ENCODE data around the gene FRAT2. TPM values are rescaled to one million over a fixed set of nuclear protein-coding genes. Genes with fewer than 3 reads are reported as not detected.

FRAT2 gene
- total and polyA plus RNA-seq, 2 of the 4 experiments (the other 2 are of a cell fraction), result 2.0 to 2.5 TPM

DNA sequence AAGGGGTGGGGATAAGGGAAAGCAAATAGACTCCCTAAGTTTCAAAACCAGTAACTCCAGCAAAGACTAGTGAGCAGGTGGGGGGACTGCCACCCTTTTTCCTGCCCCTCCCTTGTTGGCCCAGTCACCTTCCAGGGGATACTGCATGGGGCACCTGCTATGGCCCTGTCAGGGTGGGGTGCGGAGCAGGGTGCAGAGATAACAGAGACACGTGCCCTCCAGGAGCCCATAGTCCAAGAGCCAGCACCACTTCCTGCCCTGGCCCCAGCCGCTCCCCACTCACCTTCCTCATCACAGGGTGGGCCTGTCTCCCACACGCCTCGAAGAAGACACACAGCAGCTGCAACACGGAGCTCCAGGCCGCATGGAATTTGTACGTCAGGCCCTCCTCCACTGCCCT lies 46.0 kb upstream of the FRAT2 start:
- Histone ChIP-seq H3K9ac (ENCODE audit: low read depth, low read length) (no peak overlapping the region), H4K8ac (ENCODE audit: low read depth in 2 of 2, low read length in 2 of 2) (no peak overlapping the region), H3K9me1 (ENCODE audit: insufficient read depth, low read length) (no peaks in the 10 kb centered on the region), H3K4me1 (ENCODE audit: control insufficient read depth, insufficient read depth, low read length) (no peaks in the 10 kb centered on the region), H2AK9ac (replicated peaks; ENCODE audit: low read depth, low read length, poor library complexity) (no peak overlapping the region), H2BK120ac (ENCODE audit: low read depth, low read length) (no peak overlapping the region), H3K27me3 (ENCODE audit: control insufficient read depth, insufficient read depth, low read length) (no peaks in the 10 kb centered on the region), H3K9me3 (ENCODE audit: control insufficient read depth, insufficient read depth, low read length) (no peaks in the 10 kb centered on the region), H2AK5ac (ENCODE audit: low read depth, low read length) (no peak overlapping the region), H3K4ac (ENCODE audit: low read depth, low read length) (no peak overlapping the region), H2BK15ac (ENCODE audit: low read depth, low read length) (no peak overlapping the region), H2BK5ac (ENCODE audit: low read depth, low read length, poor library complexity, severe bottlenecking) (no peak overlapping the region), H3K18ac (ENCODE audit: low read depth, low read length) (no peak overlapping the region), H2BK20ac (ENCODE audit: low read depth, low read length) (no peak overlapping the region), H3K4me3 (ENCODE audit: insufficient read depth, low read depth, low read length) (no peak overlapping the region), H3K4me2 (ENCODE audit: low read depth, low read length) (no peak overlapping the region), H3K56ac (ENCODE audit: extremely low read depth, insufficient read depth, low read length) (no peak overlapping the region), H3K79me1 (ENCODE audit: low read depth in 1 of 2, low read length in 2 of 2) (no peaks in the 10 kb centered on the region; a peak in 1 of 4 replicates), H4K20me1 (ENCODE audit: insufficient read depth, low read length) (no peaks in the 10 kb centered on the region), H3K27ac (ENCODE audit: insufficient read depth, low read length) (no peak overlapping the region), H4K91ac (ENCODE audit: insufficient read depth, low read depth, low read length) (no peak overlapping the region), H2AFZ (replicated peaks; ENCODE audit: low read length, poor library complexity) (no peak overlapping the region), H3K23ac (ENCODE audit: low read depth, low read length) (no peak overlapping the region), H4K5ac (ENCODE audit: low read depth, low read length) (no peak overlapping the region), H3K14ac (replicated peaks; ENCODE audit: low read depth, low read length) (no peak overlapping the region), H3K36me3 (ENCODE audit: control insufficient read depth, insufficient read depth, low read length) (peaks cover 24% of the 10 kb centered on the region)
- intact Hi-C loops (cut with micrococcal nuclease) (no loop called here), dilution Hi-C loops (cut with HindIII; ENCODE audit: low sequenced_read_pairs, unreplicated experiment) (no loop called here), in situ Hi-C loops (cut with MboI; ENCODE audit: low sequenced_read_pairs) (no loop called here)
- ChIA-PET POLR2A (ENCODE audit: unreplicated experiment) (no interaction called here), CTCF (no interaction called here)
- ATAC-seq (ENCODE audit: low read depth) (no peak), DNase-seq (no peak)
- no TSS peak for BruUV-seq (replicated peaks)
- TF ChIP-seq, protein P1, sequence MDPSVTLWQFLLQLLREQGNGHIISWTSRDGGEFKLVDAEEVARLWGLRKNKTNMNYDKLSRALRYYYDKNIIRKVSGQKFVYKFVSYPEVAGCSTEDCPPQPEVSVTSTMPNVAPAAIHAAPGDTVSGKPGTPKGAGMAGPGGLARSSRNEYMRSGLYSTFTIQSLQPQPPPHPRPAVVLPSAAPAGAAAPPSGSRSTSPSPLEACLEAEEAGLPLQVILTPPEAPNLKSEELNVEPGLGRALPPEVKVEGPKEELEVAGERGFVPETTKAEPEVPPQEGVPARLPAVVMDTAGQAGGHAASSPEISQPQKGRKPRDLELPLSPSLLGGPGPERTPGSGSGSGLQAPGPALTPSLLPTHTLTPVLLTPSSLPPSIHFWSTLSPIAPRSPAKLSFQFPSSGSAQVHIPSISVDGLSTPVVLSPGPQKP (IDR thresholded peaks at IDR 0.05; ENCODE audit: borderline replicate concordance, low read depth, low read length), result no peak
- TF ChIP-seq RCOR1 (IDR thresholded peaks at IDR 0.05; ENCODE audit: insufficient replicate concordance, low read length), result no peak
- TF ChIP-seq RAD21 (IDR thresholded peaks at IDR 0.05; ENCODE audit: low read length), result no peak
- no peak for TF ChIP-seq POLR2A (IDR thresholded peaks at IDR 0.05; ENCODE audit: low read depth, low read length)
- TF ChIP-seq RFX5 (IDR thresholded peaks at IDR 0.05; ENCODE audit: low read depth, low read length), result no peak
- TF ChIP-seq BHLHE40 (IDR thresholded peaks at IDR 0.05; ENCODE audit: low read depth, low read length), result no peak
- TF ChIP-seq MAFK (IDR thresholded peaks at IDR 0.05; ENCODE audit: low read depth, low read length), result no peak
- no peak for TF ChIP-seq CEBPB (IDR thresholded peaks at IDR 0.05; ENCODE audit: low read depth, low read length)
- TF ChIP-seq SMC3 (IDR thresholded peaks at IDR 0.05; ENCODE audit: low read depth, low read length), result no peak
- no peak for TF ChIP-seq MXI1 (IDR thresholded peaks at IDR 0.05; ENCODE audit: borderline replicate concordance, low read depth, low read length)
- TF ChIP-seq, protein P2, sequence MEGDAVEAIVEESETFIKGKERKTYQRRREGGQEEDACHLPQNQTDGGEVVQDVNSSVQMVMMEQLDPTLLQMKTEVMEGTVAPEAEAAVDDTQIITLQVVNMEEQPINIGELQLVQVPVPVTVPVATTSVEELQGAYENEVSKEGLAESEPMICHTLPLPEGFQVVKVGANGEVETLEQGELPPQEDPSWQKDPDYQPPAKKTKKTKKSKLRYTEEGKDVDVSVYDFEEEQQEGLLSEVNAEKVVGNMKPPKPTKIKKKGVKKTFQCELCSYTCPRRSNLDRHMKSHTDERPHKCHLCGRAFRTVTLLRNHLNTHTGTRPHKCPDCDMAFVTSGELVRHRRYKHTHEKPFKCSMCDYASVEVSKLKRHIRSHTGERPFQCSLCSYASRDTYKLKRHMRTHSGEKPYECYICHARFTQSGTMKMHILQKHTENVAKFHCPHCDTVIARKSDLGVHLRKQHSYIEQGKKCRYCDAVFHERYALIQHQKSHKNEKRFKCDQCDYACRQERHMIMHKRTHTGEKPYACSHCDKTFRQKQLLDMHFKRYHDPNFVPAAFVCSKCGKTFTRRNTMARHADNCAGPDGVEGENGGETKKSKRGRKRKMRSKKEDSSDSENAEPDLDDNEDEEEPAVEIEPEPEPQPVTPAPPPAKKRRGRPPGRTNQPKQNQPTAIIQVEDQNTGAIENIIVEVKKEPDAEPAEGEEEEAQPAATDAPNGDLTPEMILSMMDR (conservative IDR thresholded peaks at IDR 0.05; ENCODE audit: low read depth, low read length), result no peak
- TF ChIP-seq, protein P3, sequence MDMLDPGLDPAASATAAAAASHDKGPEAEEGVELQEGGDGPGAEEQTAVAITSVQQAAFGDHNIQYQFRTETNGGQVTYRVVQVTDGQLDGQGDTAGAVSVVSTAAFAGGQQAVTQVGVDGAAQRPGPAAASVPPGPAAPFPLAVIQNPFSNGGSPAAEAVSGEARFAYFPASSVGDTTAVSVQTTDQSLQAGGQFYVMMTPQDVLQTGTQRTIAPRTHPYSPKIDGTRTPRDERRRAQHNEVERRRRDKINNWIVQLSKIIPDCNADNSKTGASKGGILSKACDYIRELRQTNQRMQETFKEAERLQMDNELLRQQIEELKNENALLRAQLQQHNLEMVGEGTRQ (IDR thresholded peaks at IDR 0.05; ENCODE audit: low read depth, low read length), result no peak
- WGBS, 2 experiments (ENCODE audit: extremely low coverage in 2 of 2, insufficient read length in 1 of 2), result 83% methylated on average over 5 of the region's 8 CpGs; no CpG with 5 or more reads in 1 of the 2 experiments
